Duodenal mucosa (tissue), 2 donors: ENCODE results near the gene ZNF792.
"Not testable (repeated sequence)": the region's sequence is repeated elsewhere in the genome, so short reads cannot be mapped to it uniquely, and the experiment has no call there.

Experiments used
- H3K27ac ChIP-seq: one replicate; pipeline ENCODE4 v1.7.0; 2013; ENCODE audit warnings: low read depth, low read length
- H3K27me3 ChIP-seq, 2 donors: one replicate each; pipeline ENCODE4 v1.7.0; 2013; ENCODE audit warnings: low read length in 2 of 2, control low read depth in 1 of 2; ENCODE audit not compliant: insufficient read depth in 2 of 2, control insufficient read depth in 1 of 2
- H3K36me3 ChIP-seq, 2 donors: one replicate each; pipeline ENCODE4 v1.7.0; 2013; ENCODE audit warnings: low read length in 2 of 2, control low read depth in 1 of 2; ENCODE audit not compliant: insufficient read depth in 2 of 2, control insufficient read depth in 1 of 2
- H3K4me1 ChIP-seq, 2 donors: one replicate each; pipeline ENCODE4 v1.7.0; 2013; ENCODE audit warnings: low read length in 2 of 2, control low read depth in 1 of 2; ENCODE audit not compliant: insufficient read depth in 2 of 2, control insufficient read depth in 1 of 2
- H3K4me3 ChIP-seq, 2 donors: one replicate each; pipeline ENCODE4 v1.7.0; 2013; ENCODE audit warnings: low read length in 2 of 2, low read depth in 1 of 2
- H3K9ac ChIP-seq, 2 donors: one replicate each; pipeline ENCODE4 v1.7.0; 2013; ENCODE audit warnings: low read length in 2 of 2, low read depth in 1 of 2
- H3K9me3 ChIP-seq, 2 donors: one replicate each; pipeline ENCODE4 v1.7.0; 2013; ENCODE audit warnings: low read length in 2 of 2, control low read depth in 1 of 2; ENCODE audit not compliant: control insufficient read depth in 1 of 2

Gene ZNF792

GRCh38 chr19:34998777-34999497 is 34.9 kb upstream of the ZNF792 start:
- Histone ChIP-seq H3K4me3 (peak overlapping the region; percentile 65 to 78), H3K27me3 (no peaks in the 10 kb centered on the region), H3K9me3 (no peaks in the 10 kb centered on the region), H3K36me3 (no peaks in the 10 kb centered on the region), H3K27ac (peak overlapping the region; percentile 97), H3K4me1 (peaks cover 45 to 84% of the 10 kb centered on the region in 2 donors), H3K9ac (peak overlapping the region; percentile 91 to 94)

- peaks cover 38 to 76% of the 10 kb centered on the region in 2 donors for H3K4me1 ChIP-seq
These were observed 34.2 kb upstream of the ZNF792 start for GRCh38 chr19:34998224-34998623.

GRCh38 chr19:34997071-34997617 is 33.1 kb upstream of the ZNF792 start:
- no peaks in the 10 kb centered on the region for H3K36me3 ChIP-seq
- no peaks in the 10 kb centered on the region for H3K9me3 ChIP-seq
- H3K4me1 ChIP-seq: peaks cover 30 to 66% of the 10 kb centered on the region in 2 donors
- H3K4me3 ChIP-seq: no peak overlapping the region
- H3K27me3 ChIP-seq: no peaks in the 10 kb centered on the region
- peak overlapping the region; percentile 10 for H3K27ac ChIP-seq
- H3K9ac ChIP-seq: no peak overlapping the region

More at GRCh38 chr19:34998224-34998623, 34.2 kb upstream of the ZNF792 start:
- peak overlapping the region in 1 of 2 donors; percentile 94 for H3K9ac ChIP-seq
- H3K27me3 ChIP-seq, H3K9me3 ChIP-seq, H3K4me3 ChIP-seq, H3K27ac ChIP-seq, H3K36me3 ChIP-seq: not testable (repeated sequence)

GRCh38 chr19:34995551-34995950 is 31.5 kb upstream of the ZNF792 start:
- H3K9ac ChIP-seq: no peak overlapping the region
- H3K4me3 ChIP-seq: no peak overlapping the region
- H3K4me1 ChIP-seq: peaks cover 24 to 50% of the 10 kb centered on the region in 2 donors
- H3K36me3 ChIP-seq: no peaks in the 10 kb centered on the region
- H3K27ac ChIP-seq: no peak overlapping the region
- H3K27me3 ChIP-seq: no peaks in the 10 kb centered on the region
- H3K9me3 ChIP-seq: no peaks in the 10 kb centered on the region

- Histone ChIP-seq H3K4me3 (no peak overlapping the region), H3K9me3 (no peaks in the 10 kb centered on the region), H3K27ac (peak overlapping the region; percentile 64), H3K27me3 (no peaks in the 10 kb centered on the region), H3K9ac (peak overlapping the region; percentile 18 to 32), H3K4me1 (peaks cover 24 to 49% of the 10 kb centered on the region in 2 donors), H3K36me3 (no peaks in the 10 kb centered on the region)
These were observed 30.9 kb upstream of the ZNF792 start for GRCh38 chr19:34994643-34995541.

GRCh38 chr19:34994286-34994642 is 30.2 kb upstream of the ZNF792 start:
- Histone ChIP-seq H3K27me3 (no peaks in the 10 kb centered on the region), H3K36me3 (no peaks in the 10 kb centered on the region), H3K4me1 (peaks cover 22 to 44% of the 10 kb centered on the region in 2 donors), H3K9ac (peak overlapping the region in 1 of 2 donors; percentile 18), H3K4me3 (no peak overlapping the region), H3K27ac (peak overlapping the region; percentile 64), H3K9me3 (no peaks in the 10 kb centered on the region)

- peaks cover 14 to 34% of the 10 kb centered on the region in 2 donors for H3K4me1 ChIP-seq
- H3K27me3 ChIP-seq, H3K27ac ChIP-seq, H3K9me3 ChIP-seq, H3K36me3 ChIP-seq, H3K9ac ChIP-seq, H3K4me3 ChIP-seq: not testable (repeated sequence)
These were observed 28.6 kb upstream of the ZNF792 start for GRCh38 chr19:34992582-34992981.

GRCh38 chr19:34991542-34992333 is 27.7 kb upstream of the ZNF792 start:
- no peaks in the 10 kb centered on the region for H3K27me3 ChIP-seq

GRCh38 chr19:34990578-34991192 is 26.7 kb upstream of the ZNF792 start:
- Histone ChIP-seq H3K9ac (no peak overlapping the region), H3K4me1 (peaks cover 16 to 20% of the 10 kb centered on the region in 2 donors), H3K27ac (no peak overlapping the region)

More at GRCh38 chr19:34991542-34992333, 27.7 kb upstream of the ZNF792 start:
- Histone ChIP-seq H3K9me3 (no peaks in the 10 kb centered on the region), H3K36me3 (no peaks in the 10 kb centered on the region), H3K4me1 (peaks cover 14 to 26% of the 10 kb centered on the region in 2 donors), H3K4me3 (no peak overlapping the region), H3K9ac (no peak overlapping the region), H3K27ac (no peak overlapping the region)

More at GRCh38 chr19:34990578-34991192, 26.7 kb upstream of the ZNF792 start:
- H3K27me3 ChIP-seq: no peaks in the 10 kb centered on the region
- H3K36me3 ChIP-seq: no peaks in the 10 kb centered on the region
- no peaks in the 10 kb centered on the region for H3K9me3 ChIP-seq
- no peak overlapping the region for H3K4me3 ChIP-seq
